Psoas muscle (tissue), 8 donors: Measurements from ENCODE around the gene GPX2. TPM values are rescaled to one million over a fixed set of nuclear protein-coding genes. Genes with fewer than 3 reads are reported as not detected.

ENCODE experiments used
- ATAC-seq, 4 donors: fragments of 200-7000 bp; cut with Tn5 transposase; one replicate each; pipeline ENCODE4 v1.9.1; 2020; ENCODE audit warnings: moderate library complexity in 3 of 4, mild to moderate bottlenecking in 2 of 4
- DNase-seq, 2 donors: peaks; one replicate each; pipeline ENCODE4 v3.0.0-alpha.2; 2020
- H3K27ac ChIP-seq: fragments of 200-600 bp; one replicate; pipeline ENCODE4 v1.8.0; 2022
- H3K27me3 ChIP-seq, 3 donors: fragments of 200-600 bp in 1 of 3; one replicate each; pipeline versions ENCODE4 v1.6.1 to v1.8.0; 2013 to 2022; ENCODE audit warnings: low read length in 2 of 3, mild to moderate bottlenecking in 2 of 3, moderate library complexity in 1 of 3; ENCODE audit not compliant: insufficient read depth in 3 of 3
- H3K36me3 ChIP-seq, 2 donors: fragments of 200-600 bp in 1 of 2; one replicate each; pipeline versions ENCODE4 v1.6.1 to v1.8.0; 2013 to 2022; ENCODE audit warnings: low read depth in 1 of 2, mild to moderate bottlenecking in 1 of 2, moderate library complexity in 1 of 2; ENCODE audit not compliant: insufficient read depth in 1 of 2
- H3K4me1 ChIP-seq: fragments of 200-600 bp; one replicate; pipeline ENCODE4 v1.8.0; 2022
- H3K4me3 ChIP-seq: fragments of 200-600 bp; one replicate; pipeline ENCODE4 v1.8.0; 2022; ENCODE audit warnings: mild to moderate bottlenecking
- H3K9me3 ChIP-seq: fragments of 200-600 bp; one replicate; pipeline ENCODE4 v1.8.0; 2022
- CTCF ChIP-seq: fragments of 200-600 bp; IDR thresholded peaks from one replicate; pipeline ENCODE4 v1.8.0; 2022; ENCODE audit warnings: antibody characterized with exemption
- WGBS, 3 donors: extraction: QIAGEN DNeasy Blood & Tissue Kit; methylation state at CpG; one replicate each; pipeline versions ENCODE4 v1.1.6 to v1.1.7; 2013; 5-methylcytosine and 5-hydroxymethylcytosine counted together
- intact Hi-C, 2 donors: fragments of 100-400 bp; cut with DNase I; formaldehyde crosslinking; loops; one replicate each; pipeline versions ENCODE4 v1.11.0 to v1.14.2; 2022
- polyA plus RNA-seq, 3 donors: library from polyadenylated mRNA; stranded (reverse); fragments of 200-250 nt; gene quantifications; one replicate each; pipeline ENCODE4 v1.2.3, GENCODE V29; 2013
- total RNA-seq, 4 donors: library from RNA; stranded (reverse); fragmentation: NEBNext Ultra II Directional in 2 of 4; extraction: Animal tissue kit (Norgen Biotek cat#: 25700) in 2 of 4; gene quantifications; one replicate each; pipeline versions ENCODE4 v1.2.1 to v1.2.4, GENCODE V29; 2021 to 2023
- donor health status: healthy with polysubstance abuse.
- donor health status: DM: no; HTN: no; CAD: no; lungs with moderate emphysema.
- donor health status: Bipolar disorder and iron deficiency.
- donor health status: healthy.
- donor health status: DM: yes; HTN: yes; CAD: no.
- donor health status: DM: no; HTN: no; CAD: no.
- donor health status: DM: no; HTN: no; CAD: no.
- donor health status: DM: yes; HTN: yes; CAD: no.

Gene GPX2
- total and polyA plus RNA-seq, 7 donors = 0.04 to 0.21 TPM; not detected in 5

- H3K27me3 ChIP-seq = no peaks in the 10 kb centered on the region
- H3K4me1 ChIP-seq = peaks cover 43% of the 10 kb centered on the region
- H3K36me3 ChIP-seq = peaks cover 2 to 20% of the 10 kb centered on the region in 2 donors
- 5 to 13% (median 9%) methylated on average over 1 of the region's 1 CpG for WGBS, 3 donors
- TF ChIP-seq CTCF = no peak
- H3K4me3 ChIP-seq = no peak overlapping the region
- no peak for DNase-seq
- peak in 2 of 4 donors; percentile 47 to 50 for ATAC-seq
- H3K27ac ChIP-seq = peak overlapping the region; percentile 72
- intact Hi-C loops = no loop called here
- no peaks in the 10 kb centered on the region for H3K9me3 ChIP-seq
Measured at GRCh38 chr14:64937171-64937820, 5.2 kb downstream of the GPX2 start.

- peaks cover 2 to 27% of the 10 kb centered on the region in 2 donors for H3K36me3 ChIP-seq
- H3K27me3 ChIP-seq = no peaks in the 10 kb centered on the region
- WGBS, 3 donors = 60 to 79% (median 60%) methylated on average over 2 of the region's 2 CpGs
- DNase-seq = no peak
- H3K9me3 ChIP-seq = no peaks in the 10 kb centered on the region
- intact Hi-C loops = no loop called here
- no peak for TF ChIP-seq CTCF
- H3K27ac ChIP-seq = peak overlapping the region; percentile 72
- peaks cover 49% of the 10 kb centered on the region for H3K4me1 ChIP-seq
- ATAC-seq = no peak
- H3K4me3 ChIP-seq = no peak overlapping the region
Measured at GRCh38 chr14:64935508-64935907, 7.0 kb downstream of the GPX2 start.

GRCh38 chr14:64934338-64934929 lies 8.1 kb downstream of the GPX2 start:
- Histone ChIP-seq H3K36me3 (peaks cover 2 to 22% of the 10 kb centered on the region in 2 donors), H3K4me3 (peak overlapping the region; percentile 2), H3K27me3 (no peaks in the 10 kb centered on the region), H3K4me1 (peaks cover 58% of the 10 kb centered on the region), H3K27ac (peak overlapping the region; percentile 72), H3K9me3 (no peaks in the 10 kb centered on the region)
- ATAC-seq (peak; percentile 84 to 89 (median 86)), DNase-seq (no peak)
- intact Hi-C loops = loop anchor here in 1 of 2 donors (5.0 kb wide), 1 partner anchor 48 kb away; no protein-coding TSS in a partner anchor
- TF ChIP-seq CTCF = no peak
- WGBS, 3 donors = 11 to 16% (median 16%) methylated on average over 1 of the region's 1 CpG

GRCh38 chr14:64932231-64932630 lies 10.3 kb downstream of the GPX2 start:
- Histone ChIP-seq H3K4me1 (peaks cover 56% of the 10 kb centered on the region), H3K36me3 (peaks cover 4 to 40% of the 10 kb centered on the region in 2 donors), H3K9me3 (no peaks in the 10 kb centered on the region), H3K27ac (peak overlapping the region; percentile 72), H3K27me3 (no peaks in the 10 kb centered on the region), H3K4me3 (no peak overlapping the region)
- no peak for TF ChIP-seq CTCF
- DNase-seq (no peak), ATAC-seq (no peak)
- intact Hi-C loops = loop anchor here in 1 of 2 donors (5.0 kb wide), 1 partner anchor 50 kb away; no protein-coding TSS in a partner anchor
